K562 (cell line): ENCODE measurements around the gene C1orf50. TPM values are rescaled to one million over a fixed set of nuclear protein-coding genes. Genes with fewer than 3 reads are reported as not detected.

Experiments used
- ASH1L ChIP-seq: fragments of 450-650 bp; IDR thresholded peaks from 2 replicates; pipeline ENCODE4 v1.6.1; 2018; ENCODE audit warnings: borderline replicate concordance, mild to moderate bottlenecking, low read depth; ENCODE audit not compliant: partially characterized antibody
- CGGBP1 ChIP-seq: fragments of 250-450 bp; sonication (Bioruptor Pico); IDR thresholded peaks from 2 replicates; pipeline ENCODE4 v1.9.0; 2021; ENCODE audit warnings: mild to moderate bottlenecking
- HDAC8 ChIP-seq: fragments of 450-650 bp; IDR thresholded peaks from 2 replicates; pipeline ENCODE4 v1.6.1; 2016; ENCODE audit warnings: mild to moderate bottlenecking, missing genetic modification characterization, moderate library complexity, missing compliant biosample characterization
- ILF3 ChIP-seq: fragments of 450-650 bp; IDR thresholded peaks from 2 replicates; pipeline ENCODE4 v1.6.1; 2018; ENCODE audit warnings: antibody characterized with exemption, mild to moderate bottlenecking, moderate library complexity, borderline replicate concordance
- L3MBTL2 ChIP-seq: fragments of 450-650 bp; IDR thresholded peaks from 2 replicates; pipeline ENCODE4 v1.6.1; 2016; ENCODE audit warnings: mild to moderate bottlenecking, moderate library complexity
- MIER1 ChIP-seq: fragments of 450-650 bp; IDR thresholded peaks from 2 replicates; pipeline ENCODE4 v1.6.1; 2016; ENCODE audit warnings: antibody characterized with exemption, mild to moderate bottlenecking, low read depth
- MNT ChIP-seq, 2 experiments: fragments of 450-650 bp; conservative IDR thresholded peaks; 2 replicates each; pipeline ENCODE4 v1.6.1; 2017; ENCODE audit warnings: mild to moderate bottlenecking in 2 of 2, moderate library complexity in 2 of 2
- NCOA2 ChIP-seq, 2 experiments: fragments of 450-650 bp; IDR thresholded peaks; 2 replicates each; pipeline ENCODE4 v1.6.1; 2018; ENCODE audit warnings: mild to moderate bottlenecking in 2 of 2, moderate library complexity in 1 of 2; ENCODE audit not compliant: partially characterized antibody in 2 of 2
- NONO ChIP-seq, 2 experiments: fragments of 200-400 bp in 1 of 2; fragments of 450-650 bp in 1 of 2; formaldehyde crosslinking in 1 of 2; IDR thresholded peaks; 2 replicates each; pipeline ENCODE4 v1.6.1; 2017; ENCODE audit warnings: low read depth in 2 of 2, mild to moderate bottlenecking in 2 of 2, moderate library complexity in 2 of 2, low read length in 1 of 2
- NR0B1 ChIP-seq: fragments of 450-650 bp; IDR thresholded peaks from one replicate; pipeline ENCODE4 v1.6.1; 2018; ENCODE audit warnings: mild to moderate bottlenecking, moderate library complexity; ENCODE audit not compliant: partially characterized antibody
- PATZ1 ChIP-seq: fragments of 250-450 bp; sonication (Bioruptor Pico); IDR thresholded peaks from 2 replicates; pipeline ENCODE4 v1.5.0; 2020; ENCODE audit warnings: mild to moderate bottlenecking, borderline replicate concordance
- SAP30 ChIP-seq: fragments of 200-600 bp; sonication (generic); IDR thresholded peaks from 2 replicates; pipeline ENCODE4 v1.6.1; 2012; ENCODE audit warnings: borderline replicate concordance, low read depth, mild to moderate bottlenecking, moderate library complexity, low read length, control low read depth, inconsistent platforms; ENCODE audit not compliant: insufficient read depth, poor library complexity, severe bottlenecking
- SRSF3 ChIP-seq: fragments of 200-400 bp; formaldehyde crosslinking; IDR thresholded peaks from 2 replicates; pipeline ENCODE4 v1.6.1; 2016; ENCODE audit warnings: mild to moderate bottlenecking, low read length, moderate library complexity; ENCODE audit not compliant: insufficient read depth
- TEAD1 ChIP-seq, 2 experiments: fragments of 450-650 bp in 1 of 2; sonication (generic) in 1 of 2; formaldehyde crosslinking; IDR thresholded peaks; 2 replicates each; pipeline versions ENCODE4 v1.4.0 to v1.8.0; 2020 to 2022; ENCODE audit warnings: mild to moderate bottlenecking in 2 of 2, missing genetic modification reagents in 1 of 2
- USF1 ChIP-seq: sonication (generic); formaldehyde crosslinking; IDR thresholded peaks from 2 replicates; pipeline ENCODE4 v1.9.0; 2022; ENCODE audit warnings: mild to moderate bottlenecking, missing genetic modification reagents
- ZBED1 ChIP-seq: IDR thresholded peaks from 2 replicates; pipeline ENCODE4 v1.6.1; 2014
- ZNF639 ChIP-seq, 2 experiments: fragments of 200-800 bp in 1 of 2; sonication (Bioruptor generic) in 1 of 2; sonication (generic) in 1 of 2; formaldehyde crosslinking in 1 of 2; IDR thresholded peaks in 1 of 2; conservative IDR thresholded peaks in 1 of 2; 2 replicates each; pipeline versions ENCODE4 v1.5.0 to v1.6.1; 2016 to 2020; ENCODE audit warnings: missing compliant biosample characterization in 1 of 2, missing genetic modification characterization in 1 of 2, missing genetic modification reagents in 1 of 2
- ZNF780A ChIP-seq: fragments of 250-450 bp; sonication (Bioruptor Pico); IDR thresholded peaks from 2 replicates; pipeline ENCODE4 v1.5.0; 2021; ENCODE audit warnings: mild to moderate bottlenecking
- polyA plus RNA-seq, 8 experiments: library from polyadenylated mRNA; depleted of rRNA in 4 of 8; stranded (reverse) in 5 of 8; unstranded in 3 of 8; fragments of >200 nt; fragmentation: Nextera tagmentation in 2 of 8; fragmentation: Illumina TruSeq in 1 of 8; extraction: Ambion mirVana in 2 of 8; extraction: Trizol in 1 of 8; gene quantifications; 2 replicates each; pipeline versions ENCODE4 v1.2.1 to v1.2.3, GENCODE V29; 2011 to 2014; ENCODE audit warnings: inconsistent platforms in 1 of 8, missing spikeins in 1 of 8
- total RNA-seq, 7 experiments: library from RNA; depleted of rRNA in 6 of 7; stranded (reverse); fragments of >200 nt in 6 of 7; fragmentation: Illumina TruSeq in 2 of 7; extraction: Trizol in 2 of 7; gene quantifications; 2 replicates each; pipeline versions ENCODE4 v1.2.1 to v1.2.3, GENCODE V29; 2011 to 2021; ENCODE audit warnings: low replicate concordance in 1 of 7

C1orf50 gene
- total and polyA plus RNA-seq, 9 of the 15 experiments (the other 6 are each of a cell fraction or from before 2014, with no cell fraction given), result 0.55 to 13.9 (median 5.2) TPM

GRCh38 chr1:42766741-42767509 is at the start of gene C1orf50, which contains the start of gene P3H1 (continued):
- peak; percentile 64 for TF ChIP-seq USF1 (CRISPR knock-in tag)
- TF ChIP-seq CGGBP1 (CRISPR knock-in tag), result 0 out of 2 replicates have a peak, but pooled peaks have one; percentile 67
- no peak; the same call in 1 of the 2 replicates for TF ChIP-seq ZBED1
- peak; percentile 74 to 86 for TF ChIP-seq MNT (conservative IDR thresholded peaks at IDR 0.05)
- no peak for TF ChIP-seq ILF3
- TF ChIP-seq ZNF780A (CRISPR knock-in tag), result no peak
- TF ChIP-seq NCOA2 (IDR thresholded peaks at IDR 0.05; ENCODE audit: partially characterized antibody in 2 of 2), result no peak
- no peak for TF ChIP-seq SRSF3
- TF ChIP-seq NONO (IDR thresholded peaks at IDR 0.05; ENCODE audit: low read depth in 2 of 2, low read length in 1 of 2), result peak in 1 of 2 experiments; percentile 78; a peak in 2 of 4 replicates
- peak; percentile 54 for TF ChIP-seq L3MBTL2
- TF ChIP-seq HDAC8 (tag), result no peak
- TF ChIP-seq PATZ1, result no peak
- 0 out of 4 replicates have a peak, but pooled peaks of 1 of the 2 experiments have one; percentile 88 for TF ChIP-seq TEAD1 (CRISPR knock-in tag; IDR thresholded peaks at IDR 0.05)
- peak; percentile 80 for TF ChIP-seq SAP30
- no peak for TF ChIP-seq NR0B1
- TF ChIP-seq MIER1, result no peak
- no peak for TF ChIP-seq ASH1L
- TF ChIP-seq ZNF639 (CRISPR knock-in tag; conservative IDR thresholded peaks at IDR 0.05 in 1 of 2, IDR thresholded peaks at IDR 0.05 in 1 of 2), result no peak
